Erythroblast (primary cell): ENCODE data around the gene CAPN7.

Experiments used
- GATA1 ChIP-seq: IDR thresholded peaks from 2 replicates; pipeline ENCODE4 v1.6.1; 2011; ENCODE audit warnings: low read depth, mild to moderate bottlenecking, control low read depth, low read length, moderate library complexity
- POLR2A ChIP-seq: IDR thresholded peaks from 2 replicates; pipeline ENCODE4 v1.6.1; 2011; ENCODE audit warnings: mild to moderate bottlenecking, low read length

DNA sequence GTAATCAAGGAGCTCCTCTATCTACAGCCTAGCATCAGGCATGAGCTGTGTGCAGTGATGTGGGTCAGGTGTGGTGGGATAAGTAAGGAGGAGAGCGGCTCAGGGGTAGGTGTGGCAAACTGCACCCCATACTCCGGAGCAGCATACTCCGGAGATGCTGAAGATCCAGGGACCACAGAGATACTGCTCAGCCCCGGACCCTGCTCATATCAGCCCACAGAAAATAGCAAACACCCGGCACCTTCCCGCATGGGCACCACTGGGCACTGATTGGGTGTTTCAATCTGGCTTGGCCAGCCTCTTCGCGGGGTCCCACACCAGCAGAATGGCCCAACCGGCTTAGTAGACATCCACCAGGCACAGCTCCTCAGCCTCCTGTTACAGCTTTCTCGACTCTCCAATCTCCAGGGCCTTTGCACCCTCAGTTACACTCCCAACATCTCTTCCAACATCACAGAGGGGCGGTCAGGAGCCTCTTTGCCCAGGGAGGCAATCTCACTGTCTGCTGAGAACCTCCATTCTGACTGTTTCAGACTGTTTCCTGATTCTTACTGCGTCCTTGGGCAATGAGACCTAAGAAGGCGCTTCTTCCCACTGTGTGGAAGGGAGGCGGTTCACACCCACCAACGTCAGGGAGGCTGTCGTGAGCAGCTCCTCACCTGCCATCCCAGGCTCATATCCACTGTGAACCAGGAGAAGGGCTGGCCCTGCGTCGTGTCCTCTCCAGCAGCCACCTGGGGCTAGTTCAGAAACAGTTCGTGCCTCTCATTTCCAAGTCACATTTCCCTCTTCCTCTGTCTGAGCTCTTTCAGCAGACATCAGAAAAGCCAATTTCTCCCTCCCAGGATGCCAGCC lies 59.8 kb downstream of the CAPN7 start:
- TF ChIP-seq POLR2A = no peak
- no peak for TF ChIP-seq GATA1
